Inflammatory macrophage treated with lipopolysaccharide for 4 hours (primary cell): ENCODE results near the gene TUB.
A peak's percentile ranks its signal among the peaks of the same experiment; 100 is the strongest.

Source experiments
- DNase-seq: peaks from one replicate; pipeline ENCODE4 v3.0.0-alpha.2; 2020

Gene TUB, protein sequence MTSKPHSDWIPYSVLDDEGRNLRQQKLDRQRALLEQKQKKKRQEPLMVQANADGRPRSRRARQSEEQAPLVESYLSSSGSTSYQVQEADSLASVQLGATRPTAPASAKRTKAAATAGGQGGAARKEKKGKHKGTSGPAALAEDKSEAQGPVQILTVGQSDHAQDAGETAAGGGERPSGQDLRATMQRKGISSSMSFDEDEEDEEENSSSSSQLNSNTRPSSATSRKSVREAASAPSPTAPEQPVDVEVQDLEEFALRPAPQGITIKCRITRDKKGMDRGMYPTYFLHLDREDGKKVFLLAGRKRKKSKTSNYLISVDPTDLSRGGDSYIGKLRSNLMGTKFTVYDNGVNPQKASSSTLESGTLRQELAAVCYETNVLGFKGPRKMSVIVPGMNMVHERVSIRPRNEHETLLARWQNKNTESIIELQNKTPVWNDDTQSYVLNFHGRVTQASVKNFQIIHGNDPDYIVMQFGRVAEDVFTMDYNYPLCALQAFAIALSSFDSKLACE

DNA sequence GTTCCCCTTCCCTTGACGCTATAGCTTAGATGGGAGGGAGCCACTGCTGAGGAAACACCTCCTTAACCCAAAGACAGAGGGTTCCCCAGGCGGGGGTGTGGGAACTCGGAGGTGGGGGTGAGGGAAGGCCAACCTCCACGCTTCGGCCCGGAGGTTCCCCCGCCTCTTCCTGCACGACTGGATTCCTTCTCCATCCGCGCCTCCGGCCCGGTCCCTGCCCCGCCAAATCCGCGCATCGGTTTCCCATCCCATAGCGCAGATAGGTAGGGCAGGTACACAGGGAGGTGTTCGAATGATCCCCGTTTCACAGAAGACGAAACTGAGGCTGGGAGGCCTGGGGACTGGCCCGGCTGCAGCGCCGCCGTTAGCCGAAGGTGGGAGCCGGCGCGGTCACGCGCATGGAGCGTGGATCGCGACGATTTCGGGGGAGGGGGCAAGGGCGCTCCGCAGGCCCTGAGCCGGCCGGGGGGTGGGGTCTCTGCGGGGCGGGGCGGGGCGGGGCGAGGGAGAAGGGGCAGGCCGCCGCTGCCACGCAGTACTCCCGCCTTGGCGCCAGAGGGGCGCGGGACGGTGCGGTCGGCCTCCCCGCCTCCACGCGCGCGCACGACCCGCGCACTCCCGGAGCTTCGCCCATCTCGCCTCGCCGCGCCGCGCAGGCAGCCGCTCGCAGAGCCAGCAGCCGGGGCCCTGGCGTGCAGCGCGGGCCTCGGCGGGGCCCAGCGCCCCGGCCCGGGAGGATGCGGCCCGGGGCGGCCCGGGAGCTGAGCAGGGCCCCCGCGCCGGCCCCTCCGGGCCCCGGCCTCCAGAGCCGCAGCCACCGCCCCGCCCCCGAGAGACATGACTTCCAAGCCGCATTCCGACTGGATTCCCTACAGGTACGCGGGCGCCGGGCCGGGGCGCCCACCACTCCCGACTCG lies at the start of gene TUB:
TSS of gene TUB (plus strand) at position 538 of the 917 bp plus-strand sequence. CDS start at position 838, 300 bp downstream.
- DNase-seq = no peak

DNA sequence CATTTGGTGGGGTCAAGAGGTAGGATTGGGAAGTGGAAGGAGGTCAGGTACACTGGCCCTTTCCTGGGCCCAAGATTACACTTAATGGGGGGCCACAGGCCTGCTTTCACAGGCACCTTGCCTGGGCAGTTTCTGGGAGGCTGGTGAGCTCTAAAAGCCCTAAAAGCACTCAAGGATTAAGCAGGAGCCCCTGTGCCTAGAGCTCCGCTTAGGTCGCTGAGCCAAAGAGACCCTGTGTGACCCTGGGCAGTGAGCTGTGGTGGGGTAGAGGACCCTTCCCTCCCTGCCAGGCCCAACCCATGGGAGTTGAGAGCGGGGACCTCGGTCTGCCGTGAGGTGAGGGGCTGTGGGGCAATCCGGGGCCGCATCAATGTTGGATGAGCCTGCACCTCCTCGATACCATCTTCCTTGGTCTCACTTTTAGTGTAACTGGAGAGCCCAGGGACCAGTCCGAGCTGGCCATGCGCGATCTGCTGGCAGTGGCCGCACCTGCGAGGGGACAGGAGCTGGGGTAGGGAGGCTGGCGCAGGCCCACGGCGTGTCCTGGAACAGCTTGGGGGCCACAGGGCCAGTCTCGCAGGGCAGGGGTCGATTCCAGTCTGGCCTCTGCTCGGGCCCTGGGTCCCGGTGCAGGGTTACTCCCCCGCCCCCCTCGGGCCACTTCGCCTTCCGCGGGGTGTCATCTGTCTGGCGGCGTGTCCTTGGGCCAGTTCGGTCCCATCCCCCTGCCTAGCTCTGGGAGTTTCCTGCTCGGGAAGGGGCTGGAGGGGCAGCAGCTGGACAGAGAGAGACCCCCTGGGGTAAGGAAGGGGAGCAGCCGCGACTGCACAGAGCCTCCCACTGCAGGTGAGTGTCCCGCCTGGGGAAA lies 49.5 kb upstream of the TUB start:
- DNase-seq = no peak

DNA sequence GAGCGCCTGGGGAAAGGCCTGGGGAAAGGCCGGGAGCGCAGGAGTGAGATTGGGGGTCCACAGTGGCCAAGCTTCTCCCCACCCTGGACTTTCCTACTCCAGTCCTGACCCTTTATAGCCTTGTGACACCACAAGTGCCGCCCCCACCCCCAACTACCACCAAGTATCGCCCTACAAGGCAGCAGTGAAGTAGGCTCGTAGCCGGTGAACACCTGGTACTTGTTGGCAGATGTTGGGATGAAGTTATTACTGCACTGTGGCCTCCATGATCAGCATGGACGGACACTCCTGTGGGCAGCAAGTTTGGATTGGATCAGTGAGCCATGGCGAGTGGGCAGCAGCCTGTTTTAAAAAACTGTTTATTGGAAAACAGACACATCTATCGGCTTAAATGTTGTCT lies 48.9 kb upstream of the TUB start:
- DNase-seq = no peak

DNA sequence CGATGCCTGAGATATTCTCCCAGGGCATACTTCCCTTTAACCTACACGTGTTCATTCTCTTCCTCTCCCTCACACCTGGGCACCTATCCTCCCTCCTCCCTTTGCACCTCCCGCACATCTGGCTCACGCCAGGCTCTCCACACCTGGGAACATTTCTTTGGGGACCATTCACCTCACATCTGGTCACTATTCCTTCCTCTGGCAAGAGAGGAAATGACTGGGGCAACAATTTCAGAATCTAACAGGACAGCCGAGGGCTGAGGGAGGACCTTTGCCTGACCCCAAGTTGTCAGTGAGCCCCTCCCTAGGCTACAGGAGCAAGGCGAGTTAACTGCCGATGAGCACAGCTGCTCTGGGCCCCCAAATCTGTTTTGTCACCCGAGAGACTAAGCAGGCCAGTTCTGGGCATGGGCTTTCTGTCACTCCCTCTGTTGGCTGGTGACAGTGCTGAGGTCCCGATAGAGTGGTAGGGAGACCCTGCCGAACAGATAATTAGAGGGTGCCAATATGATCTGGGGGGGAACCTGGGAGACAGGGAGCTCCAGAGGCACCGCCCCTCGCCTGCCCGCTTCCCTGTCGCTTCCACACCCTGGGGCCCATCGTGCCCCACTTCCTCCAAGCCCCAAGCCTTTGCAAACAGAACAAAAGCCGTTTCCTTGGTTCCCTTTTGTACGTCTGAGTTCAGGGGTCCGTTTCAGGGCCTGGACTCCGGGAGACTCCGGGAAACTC lies 48.3 kb upstream of the TUB start:
- no peak for DNase-seq

DNA sequence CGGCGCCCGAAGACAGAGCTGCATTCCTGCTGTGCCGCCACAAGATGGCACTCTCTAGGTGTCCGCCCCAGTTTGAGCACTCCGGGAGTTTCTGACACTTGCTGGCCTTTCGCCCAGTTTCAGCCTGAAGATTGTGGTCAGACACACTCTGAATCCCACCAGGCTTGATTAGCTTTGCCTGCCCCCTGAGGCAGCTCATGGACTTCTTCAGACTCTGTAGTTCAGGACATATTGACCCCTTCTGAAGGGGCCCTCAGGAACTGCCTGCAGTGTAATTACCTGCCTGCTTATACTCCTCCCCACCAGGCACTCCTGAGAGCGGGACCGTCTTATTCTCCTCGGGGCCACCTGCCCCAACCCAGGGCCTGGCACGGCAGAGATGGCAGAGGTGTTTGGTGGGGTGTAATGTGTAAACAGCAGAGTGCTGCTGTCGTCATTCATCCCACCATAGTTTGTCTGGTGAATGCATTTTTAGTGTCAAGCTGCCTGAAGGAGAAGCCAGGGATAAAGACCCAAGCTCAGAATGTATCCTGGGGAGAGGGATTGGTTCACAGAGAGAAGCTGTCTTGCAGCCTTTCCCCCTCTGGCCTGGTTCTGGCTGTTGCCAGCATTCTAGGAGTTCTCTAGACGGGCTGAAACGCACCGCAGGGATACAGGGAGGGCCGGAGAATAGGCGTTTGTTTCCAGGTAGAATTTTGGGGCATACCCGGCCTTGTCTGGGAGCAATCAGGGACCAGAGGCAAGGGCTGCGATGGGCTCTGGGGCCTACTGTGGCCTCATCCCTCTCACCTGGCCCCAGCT lies 47.5 kb upstream of the TUB start:
- peak; percentile 45 for DNase-seq

DNA sequence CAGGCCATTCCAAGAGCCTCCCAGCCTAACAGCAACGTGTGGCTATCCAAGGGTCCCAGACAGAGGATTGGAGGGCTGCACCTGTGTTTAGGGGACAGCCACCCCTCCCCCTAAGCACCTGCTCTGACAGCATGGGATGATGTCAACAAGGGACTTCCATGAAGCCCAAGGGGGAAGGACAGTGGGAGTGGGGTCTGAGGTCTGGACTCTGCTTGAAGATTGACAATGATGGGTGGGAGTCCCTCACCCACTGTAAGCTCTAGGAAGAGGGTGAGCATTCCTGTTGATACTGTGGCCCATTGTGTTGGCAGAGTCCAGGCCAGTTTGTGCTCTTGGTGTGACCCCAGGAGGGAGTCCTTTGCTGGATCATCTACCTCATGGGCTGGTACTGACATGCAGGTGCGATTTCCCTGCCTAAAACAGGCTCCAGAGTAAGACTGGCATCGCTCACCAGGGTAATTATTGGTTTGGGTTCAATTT lies 46.9 kb upstream of the TUB start:
- no peak for DNase-seq

DNA sequence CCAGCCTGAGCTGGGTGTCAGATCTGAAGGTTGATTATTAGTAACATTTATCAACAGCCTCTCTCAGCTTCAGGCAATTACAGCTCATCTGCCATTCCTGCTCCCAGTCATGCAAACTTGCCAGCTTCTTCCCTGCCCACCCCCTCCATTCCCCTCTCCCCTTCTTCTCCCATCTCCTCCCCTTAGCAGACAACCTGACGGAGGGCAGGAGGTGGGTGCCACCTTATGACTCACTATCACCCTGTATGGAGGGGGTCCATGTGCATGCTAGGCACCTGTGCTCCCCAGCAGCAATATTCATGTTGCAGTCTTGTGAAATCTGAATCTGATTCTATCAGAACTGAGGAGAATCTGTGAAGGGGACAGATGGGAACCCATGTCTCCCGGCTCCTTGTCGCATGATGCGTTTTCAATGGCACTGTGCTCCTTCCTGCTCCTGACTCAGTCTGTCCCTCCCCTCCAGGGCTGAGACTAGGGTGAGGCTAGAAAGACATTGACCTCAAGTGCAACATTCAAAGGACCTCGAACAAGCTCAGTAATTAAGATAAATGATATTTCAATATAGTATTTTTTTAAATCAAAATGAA lies 46.3 kb upstream of the TUB start:
- no peak for DNase-seq

DNA sequence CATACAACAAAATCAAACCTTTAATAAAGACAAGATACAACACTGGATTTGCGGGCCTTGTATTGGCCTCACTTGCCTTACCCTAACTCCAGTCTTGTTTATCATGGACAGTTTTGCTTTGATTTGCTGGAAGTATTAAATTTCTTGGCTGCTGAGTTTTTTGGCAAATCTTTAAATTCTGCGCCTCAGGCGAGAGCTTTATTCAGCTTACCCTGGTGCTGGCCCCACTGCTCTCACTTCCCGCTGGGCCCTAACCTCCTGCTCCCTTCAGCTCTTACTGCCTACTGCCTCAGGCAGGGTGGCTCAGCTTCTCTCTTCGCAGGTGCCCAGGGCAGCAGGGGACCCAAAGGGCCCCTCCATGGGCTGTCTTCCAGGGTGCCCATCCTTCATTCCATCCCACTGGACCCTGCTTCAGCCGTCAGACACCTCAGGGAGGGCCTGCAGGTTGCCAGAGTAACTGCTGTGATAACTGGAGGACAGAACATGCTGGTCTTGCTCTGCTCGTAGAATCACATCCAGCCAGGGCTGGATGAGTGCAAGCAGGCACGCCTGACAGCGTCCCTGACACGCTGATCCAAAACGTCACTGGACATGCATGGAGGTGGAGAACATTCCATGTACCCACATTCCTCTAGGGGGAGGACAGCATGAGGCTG lies 45.7 kb upstream of the TUB start:
- DNase-seq = no peak

DNA sequence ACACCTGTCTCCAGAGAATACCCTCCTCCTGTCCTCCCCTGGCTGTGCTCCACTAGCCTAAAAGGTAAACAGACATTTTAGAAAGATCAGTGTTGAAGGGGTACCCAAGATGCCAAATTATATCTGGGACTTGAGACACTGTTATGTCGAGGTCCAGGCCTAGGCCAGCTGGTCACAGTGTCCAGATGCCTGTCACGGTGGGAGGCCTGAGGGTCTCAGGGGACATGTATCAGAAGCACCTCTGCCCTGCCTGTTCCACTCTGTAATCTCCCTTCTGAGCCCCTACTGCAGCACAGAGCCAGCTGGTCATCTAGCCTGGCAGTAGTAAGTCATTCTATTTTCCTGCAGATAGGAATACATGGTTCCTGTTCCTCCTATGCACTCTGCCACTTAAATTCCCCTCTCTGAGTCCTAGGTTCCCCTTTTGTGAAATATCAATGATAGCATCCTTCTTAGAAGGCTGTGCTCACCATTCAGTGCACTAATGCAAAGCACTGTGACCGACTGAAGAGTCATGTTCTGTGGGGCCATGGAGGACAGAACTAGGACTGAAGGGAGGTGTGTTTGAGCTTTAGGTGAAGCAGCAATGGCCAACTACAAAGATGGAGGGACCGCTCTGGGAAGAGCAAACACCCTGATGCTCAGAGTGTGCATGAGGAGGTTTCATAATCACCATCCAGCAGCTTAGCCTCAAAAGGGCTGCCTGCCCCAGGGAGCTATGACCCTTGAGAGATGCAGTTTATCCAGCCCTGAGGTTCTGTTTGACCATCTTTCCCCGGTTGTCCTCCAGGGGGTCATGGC lies 44.8 kb upstream of the TUB start:
- DNase-seq = peak; percentile 30

DNA sequence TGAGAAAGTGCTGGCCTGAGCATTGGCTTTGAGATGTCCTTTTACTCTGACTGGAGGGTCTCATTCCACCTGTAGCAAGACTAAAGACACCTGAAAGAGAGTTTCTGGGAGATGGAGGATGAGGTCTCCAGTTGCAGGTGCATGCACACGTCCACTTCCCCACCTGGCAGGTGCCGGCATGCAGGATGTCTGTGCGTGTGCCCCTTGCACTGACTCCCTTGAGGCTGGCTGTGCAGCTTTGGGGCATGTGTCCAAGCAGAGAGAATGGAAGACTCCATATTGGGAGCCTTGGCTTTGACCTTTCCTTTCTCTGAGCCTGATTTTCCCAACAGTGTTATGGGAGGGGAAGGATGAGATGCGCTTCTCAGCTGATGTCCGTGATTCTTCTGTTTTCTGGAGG lies 44.0 kb upstream of the TUB start:
- DNase-seq = no peak

DNA sequence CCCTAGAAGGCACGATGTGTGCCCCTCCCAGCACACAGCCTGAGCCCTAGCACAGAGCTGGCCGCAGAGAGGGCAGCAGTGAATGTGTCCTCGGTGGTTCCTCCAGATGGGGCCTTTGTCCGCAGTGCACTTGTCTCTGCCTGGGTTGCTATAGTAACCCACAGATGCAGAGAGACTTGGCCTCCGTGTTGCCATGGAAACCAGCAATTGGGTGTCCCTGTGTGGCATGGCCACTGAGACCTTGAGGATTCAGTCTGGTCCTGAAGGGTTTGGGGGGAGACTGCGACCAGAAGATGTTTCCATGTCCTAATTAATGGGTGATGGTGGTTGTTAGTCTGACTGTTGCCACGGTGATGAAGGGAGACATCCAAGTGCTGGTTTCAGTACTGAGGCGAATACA lies 42.6 kb upstream of the TUB start:
- no peak for DNase-seq

DNA sequence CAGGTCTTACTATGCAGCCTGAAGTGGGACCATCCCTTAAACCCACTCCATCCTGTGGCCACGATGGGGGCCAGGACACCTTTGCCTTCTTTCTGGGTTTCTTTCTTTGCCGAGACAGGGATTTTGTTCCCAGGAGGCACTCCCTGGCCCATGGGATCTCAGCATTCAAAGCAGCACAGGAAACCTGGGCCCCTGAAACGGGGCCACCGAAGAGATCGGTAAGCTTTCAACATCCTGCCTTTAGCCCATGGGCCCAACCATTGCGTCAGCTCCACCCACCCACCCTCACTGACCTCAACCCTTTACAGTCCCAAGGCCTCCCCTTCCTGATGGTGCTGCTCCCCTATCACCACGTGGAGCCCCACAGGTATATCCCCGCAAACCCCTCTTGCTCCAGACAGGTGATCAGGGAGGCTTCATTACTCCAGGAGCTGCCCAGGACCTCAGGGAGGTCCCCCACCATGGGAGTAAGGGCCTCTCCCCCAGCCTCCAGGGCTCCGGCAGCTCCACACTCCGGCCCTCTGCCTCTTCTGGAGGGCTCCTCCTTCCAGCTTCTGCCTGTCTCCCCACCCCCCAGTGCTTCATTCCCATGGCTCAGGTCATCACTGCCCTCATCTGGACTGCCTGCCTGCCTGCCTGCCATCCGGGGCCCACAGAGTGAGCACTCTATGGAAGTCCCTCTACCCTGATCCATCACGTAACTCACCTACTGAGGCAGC lies 42.0 kb upstream of the TUB start:
- no peak for DNase-seq

DNA sequence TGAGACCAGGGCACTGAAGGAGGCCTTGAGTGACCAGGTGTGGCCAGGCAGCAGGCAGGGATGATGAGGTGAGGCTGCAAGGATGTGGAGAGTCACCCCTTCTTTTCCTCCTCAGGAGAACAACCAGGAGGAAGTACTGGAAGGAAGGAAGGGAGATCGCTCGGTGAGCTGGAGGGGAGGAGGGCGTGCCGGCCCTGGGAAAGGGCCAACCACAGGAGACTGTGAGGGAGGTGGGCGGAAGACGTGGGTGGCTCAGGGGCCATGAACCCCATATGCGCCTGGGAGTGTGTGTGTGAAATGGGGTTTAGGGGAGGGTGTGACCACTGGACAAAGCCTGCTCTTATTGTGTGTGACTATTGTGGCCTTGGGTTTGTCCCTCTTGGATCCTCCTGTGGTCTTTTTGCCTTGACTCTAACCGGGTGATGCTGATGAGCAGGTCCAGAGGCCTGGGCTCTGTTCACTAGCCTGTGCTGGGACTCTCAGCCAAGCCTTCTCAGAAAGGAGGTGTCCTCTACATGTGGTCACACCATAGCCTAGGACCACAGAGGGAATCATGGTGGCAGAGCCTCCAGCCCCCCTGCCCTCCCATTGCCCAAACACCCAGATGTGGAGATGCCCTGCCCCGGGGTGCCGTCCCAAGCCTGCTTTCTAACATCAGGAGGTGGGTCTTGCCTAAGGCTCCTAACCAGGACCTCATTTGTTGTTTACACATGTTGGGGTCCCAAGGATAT lies 41.3 kb upstream of the TUB start:
- no peak for DNase-seq

DNA sequence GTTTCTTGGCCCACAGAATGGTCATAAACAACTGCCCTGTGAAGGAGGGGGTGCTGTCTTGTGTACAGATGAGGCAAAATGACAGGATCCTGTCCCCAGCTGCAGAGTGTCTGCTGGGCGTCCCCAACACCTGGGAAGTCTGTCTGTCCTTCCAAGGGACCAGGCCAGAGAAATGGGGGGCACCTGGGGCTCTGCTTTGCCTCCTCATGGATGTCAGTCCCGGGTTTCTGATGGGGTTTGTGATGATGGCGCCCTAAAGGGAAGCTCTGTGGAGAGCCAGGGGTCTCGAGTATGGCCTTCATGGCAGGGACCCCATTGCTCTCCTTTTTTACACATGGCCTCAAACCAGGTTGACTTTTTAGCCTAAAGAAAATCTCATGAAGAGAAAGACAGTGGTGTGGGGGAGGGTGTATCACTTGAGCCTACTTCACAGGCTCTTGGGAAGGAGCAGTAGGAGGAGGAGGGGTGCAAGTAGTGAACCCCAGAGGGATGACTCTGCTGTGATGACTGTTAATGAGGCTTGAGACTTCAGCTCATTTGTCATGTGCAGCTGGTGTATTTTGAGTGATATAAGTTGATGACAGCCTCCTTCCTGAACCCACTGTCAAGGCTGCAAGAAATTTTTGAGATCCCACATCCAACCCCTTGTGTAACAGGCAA lies 40.6 kb upstream of the TUB start:
- DNase-seq = no peak

DNA sequence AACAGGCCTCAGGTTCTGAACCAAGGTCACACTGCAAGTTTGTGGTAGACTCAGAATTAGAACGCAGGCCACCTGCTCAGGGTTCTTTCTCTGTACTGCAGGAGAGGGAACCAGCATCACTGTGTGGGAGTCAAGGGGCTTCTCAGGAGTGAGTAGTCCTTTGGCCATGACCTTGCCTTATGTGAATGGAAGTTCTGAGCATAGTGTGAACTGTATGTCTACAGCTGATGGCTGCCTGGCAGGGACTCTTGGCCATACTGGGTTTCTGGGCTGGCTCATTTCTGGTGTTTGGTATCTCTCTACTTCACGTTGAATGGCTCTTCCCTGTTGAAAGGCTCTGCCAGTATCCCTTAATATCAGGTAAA lies 40.1 kb upstream of the TUB start:
- no peak for DNase-seq

DNA sequence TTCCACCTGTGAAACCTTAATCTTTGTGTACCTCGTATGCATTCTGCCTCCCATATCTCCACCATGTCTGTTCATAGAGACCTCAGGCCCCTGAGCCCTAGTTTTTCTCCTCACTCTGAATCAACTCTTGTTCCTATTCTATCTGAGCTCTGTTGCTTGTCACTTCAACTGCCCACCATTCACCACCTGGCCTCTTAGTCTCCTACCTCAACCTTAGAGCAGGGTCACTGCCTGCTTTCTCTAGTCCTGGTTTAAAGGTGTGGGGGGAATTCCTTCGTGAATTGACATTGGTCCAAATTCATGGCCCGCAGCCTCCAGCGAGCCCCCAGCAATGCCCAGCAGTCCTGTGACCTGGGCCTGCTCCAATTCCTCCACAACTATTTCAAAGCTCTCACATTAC lies 39.4 kb upstream of the TUB start:
- DNase-seq = no peak

DNA sequence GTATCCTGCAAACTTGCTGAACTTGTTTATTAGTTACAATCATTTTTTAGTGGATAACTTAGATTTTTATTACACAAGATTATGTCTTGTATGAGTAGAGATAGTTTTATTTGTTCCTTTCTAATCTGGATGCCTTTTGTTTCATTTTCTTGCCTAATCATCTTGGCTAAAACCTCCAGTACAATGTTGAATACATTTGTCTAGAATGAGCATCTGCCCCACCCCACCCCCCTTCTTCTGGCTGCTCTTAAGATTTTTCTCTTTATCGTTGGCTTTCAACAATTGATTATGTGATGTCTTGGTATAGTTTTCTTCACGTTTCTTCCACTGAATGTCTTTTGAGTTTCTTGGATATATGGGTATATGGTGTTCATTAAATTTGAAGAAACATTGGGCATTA lies 37.3 kb upstream of the TUB start:
- no peak for DNase-seq
